A549 (cell line): ENCODE data around the gene STAT4. TPM values are rescaled to one million over a fixed set of nuclear protein-coding genes. Genes with fewer than 3 reads are reported as not detected.

Experiments
- ATAC-seq, 2 experiments: fragments of 200-7000 bp in 1 of 2; fragments of >200 bp in 1 of 2; cut with Nextera tagmentation in 1 of 2; cut with Tn5 transposase in 1 of 2; 3 replicates each; pipeline versions ENCODE4 v1.8.0 to v1.9.1; 2018 to 2020; ENCODE audit warnings: mild to moderate bottlenecking in 1 of 2, moderate library complexity in 1 of 2
- CTCF ChIA-PET: fragments of 300-600 bp; sonication (Branson Sonifier 250); formaldehyde crosslinking; extraction: SDS; loops from one replicate; lab custom pipeline; 2021; ENCODE audit warnings: antibody characterized with exemption, inconsistent platforms; lab: Yijun Ruan, JAX
- POLR2A ChIA-PET: fragments of 350-600 bp; formaldehyde crosslinking; extraction: SDS; loops from one replicate; lab custom pipeline; 2021; ENCODE audit warnings: antibody characterized with exemption, inconsistent platforms; lab: Yijun Ruan, JAX
- DNase-seq, 2 experiments: peaks; one replicate each; pipeline versions ENCODE4 v3.0.0 to v3.0.0-alpha.2; 2011 to 2016; ENCODE audit warnings: low read depth in 1 of 2, low spot score in 1 of 2
- FAIRE-seq: peaks from 2 replicates; lab custom pipeline; 2011; peaks lifted over from hg19 to GRCh38; lab: Jason Lieb, UNC
- H3K27ac ChIP-seq, 2 experiments: fragments of >200 bp; sonication (Bioruptor Twin); formaldehyde crosslinking; 3 replicates each; pipeline ENCODE4 v1.5.1; 2016 to 2017
- H3K4me1 ChIP-seq: fragments of >200 bp; sonication (Bioruptor Twin); formaldehyde crosslinking; 3 replicates; pipeline ENCODE4 v1.6.1; 2016
- H3K4me2 ChIP-seq: fragments of >200 bp; sonication (Bioruptor Twin); formaldehyde crosslinking; 3 replicates; pipeline ENCODE4 v1.6.1; 2016
- H3K4me3 ChIP-seq: fragments of >200 bp; sonication (Bioruptor Twin); formaldehyde crosslinking; 3 replicates; pipeline ENCODE4 v1.5.1; 2016
- H3K9me3 ChIP-seq: fragments of >200 bp; sonication (Bioruptor Twin); formaldehyde crosslinking; 3 replicates; pipeline ENCODE4 v1.6.1; 2016
- CBX2 ChIP-seq: fragments of 200-600 bp; sonication (generic); IDR thresholded peaks from 2 replicates; pipeline ENCODE4 v1.6.1; 2016; ENCODE audit warnings: low read depth, mild to moderate bottlenecking, borderline replicate concordance
- CBX8 ChIP-seq: fragments of 200-600 bp; sonication (generic); IDR thresholded peaks from 2 replicates; pipeline ENCODE4 v1.6.1; 2016
- CEBPB ChIP-seq, 2 experiments: fragments of >200 bp in 1 of 2; sonication (Bioruptor Twin) in 1 of 2; formaldehyde crosslinking in 1 of 2; IDR thresholded peaks; 2 replicates each; pipeline ENCODE4 v1.6.1; 2012 to 2016
- CHD4 ChIP-seq: fragments of 200-600 bp; sonication (generic); IDR thresholded peaks from 2 replicates; pipeline ENCODE4 v1.6.1; 2016; ENCODE audit warnings: antibody characterized with exemption, mild to moderate bottlenecking, borderline replicate concordance
- E2F6 ChIP-seq: IDR thresholded peaks from 2 replicates; pipeline ENCODE4 v1.6.1; 2012; ENCODE audit warnings: low read depth, borderline replicate concordance
- EHF ChIP-seq: fragments of 250-450 bp; sonication (Bioruptor Pico); IDR thresholded peaks from 2 replicates; pipeline ENCODE4 v1.5.0; 2020; ENCODE audit warnings: mild to moderate bottlenecking
- EHMT2 ChIP-seq: fragments of 200-600 bp; sonication (generic); IDR thresholded peaks from 2 replicates; pipeline ENCODE4 v1.6.1; 2016; ENCODE audit warnings: antibody characterized with exemption, low read depth, mild to moderate bottlenecking, moderate library complexity
- ESRRA ChIP-seq: fragments of 150-350 bp; IDR thresholded peaks from 2 replicates; pipeline ENCODE4 v1.6.1; 2014; ENCODE audit warnings: mild to moderate bottlenecking, low read length, borderline replicate concordance
- HDAC2 ChIP-seq: fragments of 200-600 bp; sonication (generic); IDR thresholded peaks from 2 replicates; pipeline ENCODE4 v1.6.1; 2016
- HOXB13 ChIP-seq: fragments of 250-450 bp; sonication (Bioruptor Pico); IDR thresholded peaks from 2 replicates; pipeline ENCODE4 v1.5.0; 2020; ENCODE audit warnings: low read depth, mild to moderate bottlenecking, moderate library complexity
- HOXB5 ChIP-seq: fragments of 250-450 bp; sonication (Bioruptor Pico); IDR thresholded peaks from 2 replicates; pipeline ENCODE4 v1.5.0; 2020; ENCODE audit warnings: mild to moderate bottlenecking, moderate library complexity
- KDM5A ChIP-seq: fragments of 200-600 bp; sonication (generic); IDR thresholded peaks from 2 replicates; pipeline ENCODE4 v1.6.1; 2016; ENCODE audit warnings: antibody characterized with exemption, mild to moderate bottlenecking
- MAFK ChIP-seq: fragments of 450-650 bp; IDR thresholded peaks from 2 replicates; pipeline ENCODE4 v1.6.1; 2014; ENCODE audit not compliant: partially characterized antibody
- NPAS2 ChIP-seq: fragments of 250-450 bp; sonication (Bioruptor Pico); IDR thresholded peaks from 2 replicates; pipeline ENCODE4 v1.8.0; 2022; ENCODE audit warnings: mild to moderate bottlenecking, moderate library complexity, borderline replicate concordance
- NR3C1 ChIP-seq: fragments of >200 bp; sonication (Bioruptor Twin); formaldehyde crosslinking; IDR thresholded peaks from 3 replicates; pipeline ENCODE4 v1.6.1; 2017
- RAD21 ChIP-seq, 2 experiments: fragments of >200 bp in 1 of 2; sonication (Bioruptor Twin) in 1 of 2; formaldehyde crosslinking in 1 of 2; IDR thresholded peaks in 1 of 2; conservative IDR thresholded peaks in 1 of 2; 2 replicates in 1 of 2; 3 replicates in 1 of 2; pipeline ENCODE4 v1.6.1; 2012 to 2018; ENCODE audit warnings: inconsistent platforms in 1 of 2
- RCOR1 ChIP-seq: fragments of 150-350 bp; IDR thresholded peaks from 2 replicates; pipeline ENCODE4 v1.6.1; 2014; ENCODE audit warnings: antibody characterized with exemption, low read length, low read depth
- ZFP36 ChIP-seq: fragments of 450-650 bp; IDR thresholded peaks from 2 replicates; pipeline ENCODE4 v1.6.1; 2014; ENCODE audit warnings: borderline replicate concordance; ENCODE audit not compliant: partially characterized antibody
- ZSCAN20 ChIP-seq: fragments of 250-450 bp; sonication (Bioruptor Pico); IDR thresholded peaks from 2 replicates; pipeline ENCODE4 v1.8.0; 2022; ENCODE audit warnings: mild to moderate bottlenecking, moderate library complexity
- WGBS: methylation state at CpG from one replicate; pipeline ENCODE4 v1.1.6; 2017; ENCODE audit errors: missing lambda C conversion rate; 5-methylcytosine and 5-hydroxymethylcytosine counted together
- polyA plus RNA-seq, 4 experiments: library from polyadenylated mRNA; depleted of rRNA in 3 of 4; stranded (reverse); fragments of >200 nt; fragmentation: RNase III in 1 of 4; extraction: RNeasy Plus Mini Kit Qiagen cat#74134 plus additional on column Dnase treatment in 1 of 4; gene quantifications; 2 replicates in 3 of 4; 3 replicates in 1 of 4; pipeline ENCODE4 v1.2.3, GENCODE V29; 2011 to 2017

The STAT4 gene
- polyA plus RNA-seq, 2 of the 4 experiments (the other 2 are of a cell fraction) = 11.6 to 34.4 TPM

- 0 out of 3 replicates have a peak, but pooled peaks cover 3% of the 10 kb centered on the region for H3K9me3 ChIP-seq
- TF ChIP-seq CEBPB (IDR thresholded peaks at IDR 0.05) (no peak), EHF (no peak), NR3C1 (no peak)
- POLR2A ChIA-PET = no interaction called here
- CTCF ChIA-PET = interaction anchor here (1.2 to 1.3 kb wide), 3 partner anchors 10 to 41 kb away, joined by 3 to 5 read pairs (median 4); no protein-coding TSS in a partner anchor
- DNase-seq (no peak), FAIRE-seq (no peak), ATAC-seq (no peak)
- H3K4me2 ChIP-seq = no peak overlapping the region
- H3K4me1 ChIP-seq = 0 out of 3 replicates have a peak, but pooled peaks cover 4% of the 10 kb centered on the region
- 91% methylated on average over 2 of the region's 2 CpGs for WGBS
- H3K4me3 ChIP-seq = no peak overlapping the region
- H3K27ac ChIP-seq = no peak overlapping the region
Observed at GRCh38 chr2:191190435-191190834, 39.6 kb upstream of the STAT4 start.

GRCh38 chr2:191189112-191189635 lies 38.4 kb upstream of the STAT4 start:
- Histone ChIP-seq H3K4me2 (peak overlapping the region; percentile 47), H3K4me1 (0 out of 3 replicates have a peak, but pooled peaks cover 4% of the 10 kb centered on the region), H3K9me3 (0 out of 3 replicates have a peak, but pooled peaks cover 3% of the 10 kb centered on the region), H3K4me3 (no peak overlapping the region)
- no peak for ATAC-seq
- POLR2A ChIA-PET = no interaction called here
- FAIRE-seq = no peak
- WGBS = 75% methylated on average over 8 of the region's 8 CpGs
- TF ChIP-seq EHF (no peak), HDAC2 (no peak), NR3C1 (no peak), EHMT2 (no peak), E2F6 (no peak), HOXB5 (CRISPR knock-in tag) (no peak), CBX2 (no peak), ZFP36 (no peak), NPAS2 (CRISPR knock-in tag) (no peak), HOXB13 (CRISPR knock-in tag) (no peak), KDM5A (no peak), MAFK (no peak)
- TF ChIP-seq, all 56 proteins: peak for 0
- DNase-seq = no peak
- CTCF ChIA-PET = no interaction called here
- H3K27ac ChIP-seq = peak overlapping the region; percentile 8 to 28; a peak in 4 of 6 replicates

- WGBS = 86% methylated on average over 3 of the region's 3 CpGs
- Histone ChIP-seq H3K27ac (peak overlapping the region; percentile 8 to 28; a peak in 3 of 6 replicates), H3K4me2 (no peak overlapping the region; the same call in 1 of the 3 replicates), H3K4me1 (peaks cover 8% of the 10 kb centered on the region; the same call in 2 of the 3 replicates)
- POLR2A ChIA-PET = no interaction called here
- CTCF ChIA-PET = interaction anchor here (0.7 kb wide), 1 partner anchor 35 kb away, joined by 3 read pairs; no protein-coding TSS in a partner anchor
- TF ChIP-seq CBX8 (no peak), ESRRA (no peak), RAD21 (conservative IDR thresholded peaks at IDR 0.05 in 1 of 2, IDR thresholded peaks at IDR 0.05 in 1 of 2) (no peak), CEBPB (IDR thresholded peaks at IDR 0.05) (no peak), RCOR1 (no peak), ZSCAN20 (CRISPR knock-in tag) (no peak), CHD4 (no peak), E2F6 (no peak)
- TF ChIP-seq, all 56 proteins: peak for 0
- H3K4me3 ChIP-seq = no peak overlapping the region
- 0 out of 3 replicates have a peak, but pooled peaks cover 3% of the 10 kb centered on the region for H3K9me3 ChIP-seq
- FAIRE-seq (no peak), DNase-seq (no peak), ATAC-seq (no peak)
Observed at GRCh38 chr2:191188550-191189093, 37.8 kb upstream of the STAT4 start.
